ENCODE data around the gene DMAC2L. TPM values are rescaled to one million over a fixed set of nuclear protein-coding genes. Genes with fewer than 3 reads are reported as not detected.
A peak's percentile ranks its signal among the peaks of the same experiment; 100 is the strongest.

DMAC2L gene, protein sequence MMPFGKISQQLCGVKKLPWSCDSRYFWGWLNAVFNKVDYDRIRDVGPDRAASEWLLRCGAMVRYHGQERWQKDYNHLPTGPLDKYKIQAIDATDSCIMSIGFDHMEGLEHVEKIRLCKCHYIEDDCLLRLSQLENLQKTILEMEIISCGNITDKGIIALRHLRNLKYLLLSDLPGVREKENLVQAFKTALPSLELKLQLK
- total RNA-seq, result 10 to 100 TPM in 3 of 4 donors, 1 to 10 TPM in 1; 7.5 to 23.1 (median 20.4) TPM

GRCh38 chr14:50311972-50312733, at the start of gene DMAC2L, which contains the start of gene L2HGDH:
Gene DMAC2L, plus strand, starts transcription at chr14:50312324. Its CDS starts 9,164 bp downstream, at chr14:50321488.
Gene L2HGDH, minus strand, starts transcription at chr14:50312229. Its CDS starts 79 bp downstream, at chr14:50312150.
- Histone ChIP-seq H3K4me3 (peak within 1 kb of the TSS; percentile 70 to 87 (median 84)), H3K9me3 (no peaks in the 10 kb centered on the region), H3K4me1 (peaks cover 0 to 25% (median 15%) of the 10 kb centered on the region in 4 donors), H3K27me3 (no peaks in the 10 kb centered on the region), H3K27ac (peak within 1 kb of the TSS; percentile 87 to 93 (median 91)), H3K36me3 (no peaks in the 10 kb centered on the region)
- WGBS, 2 donors, result 0 to 1% methylated on average over 48 to 50 of the region's 83 CpGs
- peak; percentile 47 to 90 for TF ChIP-seq EP300 (IDR thresholded peaks at IDR 0.05)
- TF ChIP-seq POLR2A (IDR thresholded peaks at IDR 0.05), result peak; percentile 43 to 80
- TF ChIP-seq, protein P1, sequence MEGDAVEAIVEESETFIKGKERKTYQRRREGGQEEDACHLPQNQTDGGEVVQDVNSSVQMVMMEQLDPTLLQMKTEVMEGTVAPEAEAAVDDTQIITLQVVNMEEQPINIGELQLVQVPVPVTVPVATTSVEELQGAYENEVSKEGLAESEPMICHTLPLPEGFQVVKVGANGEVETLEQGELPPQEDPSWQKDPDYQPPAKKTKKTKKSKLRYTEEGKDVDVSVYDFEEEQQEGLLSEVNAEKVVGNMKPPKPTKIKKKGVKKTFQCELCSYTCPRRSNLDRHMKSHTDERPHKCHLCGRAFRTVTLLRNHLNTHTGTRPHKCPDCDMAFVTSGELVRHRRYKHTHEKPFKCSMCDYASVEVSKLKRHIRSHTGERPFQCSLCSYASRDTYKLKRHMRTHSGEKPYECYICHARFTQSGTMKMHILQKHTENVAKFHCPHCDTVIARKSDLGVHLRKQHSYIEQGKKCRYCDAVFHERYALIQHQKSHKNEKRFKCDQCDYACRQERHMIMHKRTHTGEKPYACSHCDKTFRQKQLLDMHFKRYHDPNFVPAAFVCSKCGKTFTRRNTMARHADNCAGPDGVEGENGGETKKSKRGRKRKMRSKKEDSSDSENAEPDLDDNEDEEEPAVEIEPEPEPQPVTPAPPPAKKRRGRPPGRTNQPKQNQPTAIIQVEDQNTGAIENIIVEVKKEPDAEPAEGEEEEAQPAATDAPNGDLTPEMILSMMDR (IDR thresholded peaks at IDR 0.05), result peak in 3 of 5 experiments; percentile 4 to 71 (median 50)
- DNase-seq (ENCODE audit: low spot score in 2 of 2), result peak; percentile 84 to 87

- WGBS, 2 donors, result 61 to 63% methylated on average over 2 of the region's 2 CpGs
- Histone ChIP-seq H3K4me1 (no peaks in the 10 kb centered on the region), H3K27ac (no peak overlapping the region), H3K27me3 (no peaks in the 10 kb centered on the region), H3K4me3 (no peak overlapping the region), H3K36me3 (peaks cover 0 to 16% (median 0%) of the 10 kb centered on the region in 3 donors), H3K9me3 (no peaks in the 10 kb centered on the region)
- DNase-seq (ENCODE audit: low spot score in 2 of 2), result no peak
- TF ChIP-seq EP300 (IDR thresholded peaks at IDR 0.05) (no peak), POLR2A (IDR thresholded peaks at IDR 0.05) (no peak)
- TF ChIP-seq, protein P1 (IDR thresholded peaks at IDR 0.05), result no peak
Observed at GRCh38 chr14:50262865-50263264, 49.3 kb upstream of the DMAC2L start.

DNA sequence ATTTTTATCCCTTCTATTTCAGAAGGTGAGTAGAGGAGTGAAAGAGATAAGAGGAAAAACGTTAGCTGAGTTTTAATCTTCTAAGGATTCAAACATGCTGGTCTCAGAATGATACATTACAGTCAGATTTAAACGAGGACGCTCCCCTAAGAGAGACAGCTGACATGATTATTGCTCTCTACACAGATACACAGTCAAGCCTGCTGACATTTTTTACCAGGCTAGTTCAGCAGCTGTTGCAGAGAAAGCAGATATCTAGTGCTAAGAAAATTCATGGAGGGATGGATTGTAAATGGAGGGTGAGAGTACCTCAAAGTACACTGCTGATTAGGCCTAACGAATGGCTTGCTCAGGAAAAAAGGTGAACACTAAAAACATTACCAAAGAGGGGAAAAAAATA, 48.8 kb upstream of the DMAC2L start:
- no peaks in the 10 kb centered on the region for H3K27me3 ChIP-seq
- WGBS, 2 donors, result 79 to 84% methylated on average over 4 of the region's 4 CpGs

GRCh38 chr14:50265029-50265428, 47.1 kb upstream of the DMAC2L start:
- Histone ChIP-seq H3K27ac (no peak overlapping the region), H3K4me1 (no peaks in the 10 kb centered on the region), H3K36me3 (peaks cover 0 to 29% (median 4%) of the 10 kb centered on the region in 3 donors), H3K27me3 (no peaks in the 10 kb centered on the region), H3K4me3 (no peak overlapping the region), H3K9me3 (no peaks in the 10 kb centered on the region)
- TF ChIP-seq POLR2A (IDR thresholded peaks at IDR 0.05) (no peak), EP300 (IDR thresholded peaks at IDR 0.05) (no peak)
- TF ChIP-seq, protein P1 (IDR thresholded peaks at IDR 0.05), result no peak
- no peak for DNase-seq (ENCODE audit: low spot score in 2 of 2)

More for the DNA sequence above, 48.8 kb upstream of the DMAC2L start:
- DNase-seq (ENCODE audit: low spot score in 2 of 2), result no peak
- TF ChIP-seq EP300 (IDR thresholded peaks at IDR 0.05), result no peak
- TF ChIP-seq, protein P1 (IDR thresholded peaks at IDR 0.05), result no peak
- H3K4me3 ChIP-seq, result no peak overlapping the region
- H3K9me3 ChIP-seq, result no peaks in the 10 kb centered on the region
- no peaks in the 10 kb centered on the region for H3K4me1 ChIP-seq
- H3K36me3 ChIP-seq, result peaks cover 0 to 19% (median 0%) of the 10 kb centered on the region in 3 donors
- no peak overlapping the region for H3K27ac ChIP-seq

DNA sequence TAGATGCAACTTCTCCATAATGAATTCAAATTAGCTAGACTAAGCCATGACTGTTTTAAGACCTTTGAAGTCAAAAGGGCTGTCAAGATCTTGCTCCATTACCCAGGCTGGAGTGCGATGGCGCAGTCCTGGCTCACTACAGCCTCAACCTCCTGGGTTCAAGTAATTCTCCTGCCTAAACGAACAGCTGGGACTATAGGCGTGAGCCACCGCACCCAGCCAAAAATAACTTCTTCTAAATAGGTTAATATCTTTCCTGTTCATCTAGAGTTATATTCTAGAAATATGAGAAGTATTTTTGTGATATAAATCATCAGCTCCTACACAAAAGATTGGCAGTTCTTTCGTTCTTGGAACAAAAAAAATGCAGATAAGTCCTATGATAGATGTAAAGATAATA, 41.2 kb upstream of the DMAC2L start:
- H3K27ac ChIP-seq, result no peak overlapping the region
- H3K27me3 ChIP-seq, result no peaks in the 10 kb centered on the region
- H3K4me1 ChIP-seq, result no peaks in the 10 kb centered on the region
- TF ChIP-seq POLR2A (IDR thresholded peaks at IDR 0.05) (no peak), EP300 (IDR thresholded peaks at IDR 0.05) (no peak)
- TF ChIP-seq, protein P1 (IDR thresholded peaks at IDR 0.05), result no peak
- H3K4me3 ChIP-seq, result no peak overlapping the region
- no peaks in the 10 kb centered on the region for H3K9me3 ChIP-seq
- H3K36me3 ChIP-seq, result peaks cover 0 to 42% (median 4%) of the 10 kb centered on the region in 3 donors
- 89 to 91% methylated on average over 6 of the region's 6 CpGs for WGBS, 2 donors
- DNase-seq (ENCODE audit: low spot score in 2 of 2), result no peak

Measured in tibial nerve (tissue), 4 donors.